IMR-90 (cell line): ENCODE data around the gene RYR3. TPM values are rescaled to one million over a fixed set of nuclear protein-coding genes. Genes with fewer than 3 reads are reported as not detected.

Experiments
- ATAC-seq: fragments of 200-7000 bp; cut with Tn5 transposase; 2 replicates; pipeline ENCODE4 v1.9.1; 2020; ENCODE audit warnings: low read depth, mild to moderate bottlenecking, moderate library complexity
- BruUV-seq: library from RNA; stranded (reverse); fragments of 400-500 nt; replicated peaks from 2 replicates; lab custom pipeline; 2021; lab: Mats Ljungman, UMichigan
- CTCF ChIA-PET: fragments of 300-600 bp; formaldehyde crosslinking; extraction: SDS; loops from one replicate; lab custom pipeline; 2021; ENCODE audit warnings: antibody characterized with exemption; lab: Yijun Ruan, JAX
- POLR2A ChIA-PET: fragments of 300-600 bp; sonication (Branson Sonifier 250); formaldehyde crosslinking; loops from one replicate; lab custom pipeline; 2022; ENCODE audit warnings: antibody characterized with exemption; ENCODE audit not compliant: unreplicated experiment; lab: Charles Lee
- DNase-seq: peaks from one replicate; pipeline ENCODE4 v3.0.0; 2013
- H2AFZ ChIP-seq: replicated peaks from 2 replicates; pipeline ENCODE3; 2013; ENCODE audit warnings: low read length, mild to moderate bottlenecking; ENCODE audit not compliant: poor library complexity
- H2AK5ac ChIP-seq: 2 replicates; pipeline ENCODE4 v1.6.1; 2013; ENCODE audit warnings: low read depth, low read length, inconsistent platforms
- H2AK9ac ChIP-seq: replicated peaks from 2 replicates; pipeline ENCODE3; 2013; ENCODE audit warnings: mild to moderate bottlenecking, low read depth, low read length, moderate library complexity; ENCODE audit not compliant: poor library complexity
- H2BK120ac ChIP-seq: 2 replicates; pipeline ENCODE4 v1.6.1; 2013; ENCODE audit warnings: low read depth, low read length, inconsistent platforms
- H2BK15ac ChIP-seq: 3 replicates; pipeline ENCODE4 v1.6.1; 2013; ENCODE audit warnings: low read depth, low read length, inconsistent platforms
- H2BK20ac ChIP-seq: 2 replicates; pipeline ENCODE4 v1.6.1; 2013; ENCODE audit warnings: low read depth, mild to moderate bottlenecking, inconsistent platforms, low read length, moderate library complexity
- H2BK5ac ChIP-seq: 2 replicates; pipeline ENCODE4 v1.6.1; 2013; ENCODE audit warnings: mild to moderate bottlenecking, low read depth, low read length, inconsistent platforms; ENCODE audit not compliant: poor library complexity, severe bottlenecking
- H3K14ac ChIP-seq: replicated peaks from 2 replicates; pipeline ENCODE4 v1.6.1; 2013; ENCODE audit warnings: low read depth, low read length, inconsistent platforms
- H3K18ac ChIP-seq: 2 replicates; pipeline ENCODE4 v1.6.1; 2013; ENCODE audit warnings: low read depth, low read length, control low read depth
- H3K23ac ChIP-seq: 2 replicates; pipeline ENCODE4 v1.6.1; 2013; ENCODE audit warnings: low read depth, low read length, inconsistent platforms
- H3K27ac ChIP-seq: 2 replicates; pipeline ENCODE4 v1.5.1; 2013; ENCODE audit warnings: mild to moderate bottlenecking, control low read depth, low read length; ENCODE audit not compliant: insufficient read depth
- H3K27me3 ChIP-seq: 2 replicates; pipeline ENCODE4 v1.6.1; 2013; ENCODE audit warnings: low read length; ENCODE audit not compliant: control insufficient read depth, insufficient read depth
- H3K36me3 ChIP-seq: 2 replicates; pipeline ENCODE4 v1.6.1; 2013; ENCODE audit warnings: low read length, mixed read lengths; ENCODE audit not compliant: control insufficient read depth, insufficient read depth
- H3K4ac ChIP-seq: 2 replicates; pipeline ENCODE4 v1.6.1; 2013; ENCODE audit warnings: low read depth, low read length, inconsistent platforms
- H3K4me1 ChIP-seq: 2 replicates; pipeline ENCODE4 v1.6.1; 2013; ENCODE audit warnings: low read length, mixed read lengths; ENCODE audit not compliant: control insufficient read depth, insufficient read depth
- H3K4me2 ChIP-seq: 2 replicates; pipeline ENCODE4 v1.6.1; 2013; ENCODE audit warnings: low read depth, mild to moderate bottlenecking, control low read depth, low read length, moderate library complexity
- H3K4me3 ChIP-seq: 2 replicates; pipeline ENCODE4 v1.5.1; 2013; ENCODE audit warnings: low read depth, mild to moderate bottlenecking, control low read depth, low read length, moderate library complexity; ENCODE audit not compliant: insufficient read depth
- H3K56ac ChIP-seq: 2 replicates; pipeline ENCODE4 v1.6.1; 2013; ENCODE audit warnings: low read length, inconsistent platforms; ENCODE audit not compliant: insufficient read depth; ENCODE audit errors: extremely low read depth
- H3K79me1 ChIP-seq, 2 experiments: 2 replicates each; pipeline ENCODE4 v1.6.1; 2013; ENCODE audit warnings: low read length in 2 of 2, inconsistent platforms in 1 of 2, low read depth in 1 of 2
- H3K9ac ChIP-seq: 2 replicates; pipeline ENCODE4 v1.6.1; 2013; ENCODE audit warnings: low read depth, low read length, control low read depth
- H3K9me1 ChIP-seq: 2 replicates; pipeline ENCODE4 v1.6.1; 2013; ENCODE audit warnings: low read length, inconsistent platforms; ENCODE audit not compliant: insufficient read depth
- H3K9me3 ChIP-seq: 2 replicates; pipeline ENCODE4 v1.6.1; 2013; ENCODE audit warnings: low read length; ENCODE audit not compliant: control insufficient read depth, insufficient read depth
- H4K20me1 ChIP-seq: 2 replicates; pipeline ENCODE4 v1.6.1; 2013; ENCODE audit warnings: low read length, inconsistent platforms; ENCODE audit not compliant: insufficient read depth
- H4K5ac ChIP-seq: 2 replicates; pipeline ENCODE4 v1.6.1; 2013; ENCODE audit warnings: mild to moderate bottlenecking, low read depth, low read length, control low read depth
- H4K8ac ChIP-seq, 2 experiments: 2 replicates each; pipeline ENCODE4 v1.6.1; 2013; ENCODE audit warnings: low read depth in 2 of 2, low read length in 2 of 2, control low read depth in 1 of 2, inconsistent platforms in 1 of 2
- H4K91ac ChIP-seq: 2 replicates; pipeline ENCODE4 v1.6.1; 2013; ENCODE audit warnings: low read depth, low read length, inconsistent platforms; ENCODE audit not compliant: insufficient read depth
- BHLHE40 ChIP-seq: fragments of 150-350 bp; IDR thresholded peaks from 2 replicates; pipeline ENCODE4 v1.6.1; 2016; ENCODE audit warnings: mild to moderate bottlenecking, low read depth, low read length
- CEBPB ChIP-seq: IDR thresholded peaks from 2 replicates; pipeline ENCODE4 v1.6.1; 2012; ENCODE audit warnings: low read depth, low read length, improper control_type of control experiment
- CHD1 ChIP-seq: IDR thresholded peaks from 2 replicates; pipeline ENCODE4 v1.6.1; 2012; ENCODE audit warnings: low read depth, low read length, improper control_type of control experiment
- FOS ChIP-seq: fragments of 150-350 bp; IDR thresholded peaks from 2 replicates; pipeline ENCODE4 v1.6.1; 2016; ENCODE audit warnings: low read depth, low read length
- MAFK ChIP-seq: IDR thresholded peaks from 2 replicates; pipeline ENCODE4 v1.6.1; 2012; ENCODE audit warnings: low read depth, low read length, improper control_type of control experiment
- MAZ ChIP-seq: IDR thresholded peaks from 2 replicates; pipeline ENCODE4 v1.6.1; 2012; ENCODE audit warnings: low read depth, mild to moderate bottlenecking, low read length, improper control_type of control experiment, moderate library complexity, borderline replicate concordance
- MXI1 ChIP-seq: IDR thresholded peaks from 2 replicates; pipeline ENCODE4 v1.6.1; 2012; ENCODE audit warnings: low read depth, mild to moderate bottlenecking, low read length, moderate library complexity, borderline replicate concordance
- NFE2L2 ChIP-seq: fragments of 150-350 bp; IDR thresholded peaks from 2 replicates; pipeline ENCODE4 v1.6.1; 2016; ENCODE audit warnings: low read depth, mild to moderate bottlenecking, low read length
- POLR2A ChIP-seq: IDR thresholded peaks from 2 replicates; pipeline ENCODE4 v1.6.1; 2012; ENCODE audit warnings: mild to moderate bottlenecking, low read depth, low read length
- RAD21 ChIP-seq: IDR thresholded peaks from 2 replicates; pipeline ENCODE4 v1.6.1; 2012; ENCODE audit warnings: low read length, improper control_type of control experiment
- RCOR1 ChIP-seq: IDR thresholded peaks from 2 replicates; pipeline ENCODE4 v1.6.1; 2012; ENCODE audit warnings: mild to moderate bottlenecking, low read length, improper control_type of control experiment; ENCODE audit not compliant: insufficient replicate concordance
- RFX5 ChIP-seq: IDR thresholded peaks from 2 replicates; pipeline ENCODE4 v1.8.0; 2012; ENCODE audit warnings: low read depth, mild to moderate bottlenecking, low read length, moderate library complexity
- SMC3 ChIP-seq: fragments of 150-350 bp; IDR thresholded peaks from 2 replicates; pipeline ENCODE4 v1.6.1; 2016; ENCODE audit warnings: low read depth, mild to moderate bottlenecking, antibody characterized with exemption, low read length, moderate library complexity
- WGBS, 2 experiments: methylation state at CpG; one replicate each; pipeline versions ENCODE4 v1.1.5 to v1.1.7; 2013; ENCODE audit warnings: missing lambda C conversion rate in 2 of 2; ENCODE audit not compliant: insufficient read length in 1 of 2; ENCODE audit errors: extremely low coverage in 2 of 2; 5-methylcytosine and 5-hydroxymethylcytosine counted together
- dilution Hi-C: fragments of 300-500 bp; cut with HindIII; formaldehyde crosslinking; loops from one replicate; pipeline ENCODE4 v1.14.3; 2018; ENCODE audit warnings: low sequenced_read_pairs; ENCODE audit not compliant: unreplicated experiment
- in situ Hi-C: fragments of 300-500 bp; cut with MboI; formaldehyde crosslinking; loops from 3 replicates; pipeline ENCODE4 v1.14.3; 2019; ENCODE audit warnings: low sequenced_read_pairs, inconsistent platforms, mixed read lengths
- intact Hi-C: fragments of 100-400 bp; cut with micrococcal nuclease; formaldehyde crosslinking; loops from 2 replicates; pipeline ENCODE4 v1.10.0; 2022
- polyA plus RNA-seq, 3 experiments: library from polyadenylated mRNA; depleted of rRNA; stranded (reverse); fragments of >200 nt; gene quantifications; 2 replicates each; pipeline ENCODE4 v1.2.3, GENCODE V29; 2012; ENCODE audit warnings: low replicate concordance in 1 of 3
- total RNA-seq: library from RNA; depleted of rRNA; stranded (reverse); fragments of >200 nt; gene quantifications from 2 replicates; pipeline ENCODE4 v1.2.3, GENCODE V29; 2012
- TF ChIP-seq, protein P1 (sequence below): conservative IDR thresholded peaks from 2 replicates; pipeline ENCODE4 v1.5.1; 2012; ENCODE audit warnings: mild to moderate bottlenecking, low read depth, low read length, improper control_type of control experiment
- TF ChIP-seq, protein P2 (sequence below): fragments of 150-350 bp; IDR thresholded peaks from 2 replicates; pipeline ENCODE4 v1.6.1; 2016; ENCODE audit warnings: low read depth, mild to moderate bottlenecking, low read length, moderate library complexity, borderline replicate concordance
- TF ChIP-seq, protein P3 (sequence below): fragments of 150-350 bp; IDR thresholded peaks from 2 replicates; pipeline ENCODE4 v1.6.1; 2017; ENCODE audit warnings: mild to moderate bottlenecking, antibody characterized with exemption, low read length, low read depth

RYR3 gene
- total and polyA plus RNA-seq, 2 of the 4 experiments (the other 2 are of a cell fraction) = 0.18 TPM; not detected in 1

DNA sequence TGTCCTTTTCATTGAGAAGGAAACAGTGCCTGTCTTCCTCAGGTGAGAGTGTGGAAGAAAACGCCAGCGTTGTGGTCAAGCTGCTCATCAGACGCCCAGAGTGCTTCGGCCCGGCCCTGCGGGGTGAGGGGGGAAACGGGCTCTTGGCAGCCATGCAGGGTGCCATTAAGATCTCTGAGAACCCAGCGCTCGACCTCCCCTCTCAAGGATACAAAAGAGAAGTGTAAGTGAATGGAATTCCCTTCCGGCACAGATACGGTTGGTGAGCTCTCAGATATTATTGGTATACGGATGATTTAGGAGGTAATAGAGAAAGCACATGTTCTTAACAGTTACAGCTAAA, 411.9 kb downstream of the RYR3 start:
- no peak overlapping the region for H2BK20ac ChIP-seq
- no peak overlapping the region for H2BK5ac ChIP-seq
- no peaks in the 10 kb centered on the region for H3K36me3 ChIP-seq
- TF ChIP-seq RFX5 (no peak), NFE2L2 (no peak), CHD1 (no peak), POLR2A (no peak), RAD21 (no peak), BHLHE40 (no peak), CEBPB (no peak), MAZ (no peak), MXI1 (no peak), RCOR1 (no peak), SMC3 (no peak), MAFK (no peak), FOS (no peak)
- TF ChIP-seq, protein P1, sequence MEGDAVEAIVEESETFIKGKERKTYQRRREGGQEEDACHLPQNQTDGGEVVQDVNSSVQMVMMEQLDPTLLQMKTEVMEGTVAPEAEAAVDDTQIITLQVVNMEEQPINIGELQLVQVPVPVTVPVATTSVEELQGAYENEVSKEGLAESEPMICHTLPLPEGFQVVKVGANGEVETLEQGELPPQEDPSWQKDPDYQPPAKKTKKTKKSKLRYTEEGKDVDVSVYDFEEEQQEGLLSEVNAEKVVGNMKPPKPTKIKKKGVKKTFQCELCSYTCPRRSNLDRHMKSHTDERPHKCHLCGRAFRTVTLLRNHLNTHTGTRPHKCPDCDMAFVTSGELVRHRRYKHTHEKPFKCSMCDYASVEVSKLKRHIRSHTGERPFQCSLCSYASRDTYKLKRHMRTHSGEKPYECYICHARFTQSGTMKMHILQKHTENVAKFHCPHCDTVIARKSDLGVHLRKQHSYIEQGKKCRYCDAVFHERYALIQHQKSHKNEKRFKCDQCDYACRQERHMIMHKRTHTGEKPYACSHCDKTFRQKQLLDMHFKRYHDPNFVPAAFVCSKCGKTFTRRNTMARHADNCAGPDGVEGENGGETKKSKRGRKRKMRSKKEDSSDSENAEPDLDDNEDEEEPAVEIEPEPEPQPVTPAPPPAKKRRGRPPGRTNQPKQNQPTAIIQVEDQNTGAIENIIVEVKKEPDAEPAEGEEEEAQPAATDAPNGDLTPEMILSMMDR = no peak
- TF ChIP-seq, protein P2, sequence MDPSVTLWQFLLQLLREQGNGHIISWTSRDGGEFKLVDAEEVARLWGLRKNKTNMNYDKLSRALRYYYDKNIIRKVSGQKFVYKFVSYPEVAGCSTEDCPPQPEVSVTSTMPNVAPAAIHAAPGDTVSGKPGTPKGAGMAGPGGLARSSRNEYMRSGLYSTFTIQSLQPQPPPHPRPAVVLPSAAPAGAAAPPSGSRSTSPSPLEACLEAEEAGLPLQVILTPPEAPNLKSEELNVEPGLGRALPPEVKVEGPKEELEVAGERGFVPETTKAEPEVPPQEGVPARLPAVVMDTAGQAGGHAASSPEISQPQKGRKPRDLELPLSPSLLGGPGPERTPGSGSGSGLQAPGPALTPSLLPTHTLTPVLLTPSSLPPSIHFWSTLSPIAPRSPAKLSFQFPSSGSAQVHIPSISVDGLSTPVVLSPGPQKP = no peak
- TF ChIP-seq, protein P3, sequence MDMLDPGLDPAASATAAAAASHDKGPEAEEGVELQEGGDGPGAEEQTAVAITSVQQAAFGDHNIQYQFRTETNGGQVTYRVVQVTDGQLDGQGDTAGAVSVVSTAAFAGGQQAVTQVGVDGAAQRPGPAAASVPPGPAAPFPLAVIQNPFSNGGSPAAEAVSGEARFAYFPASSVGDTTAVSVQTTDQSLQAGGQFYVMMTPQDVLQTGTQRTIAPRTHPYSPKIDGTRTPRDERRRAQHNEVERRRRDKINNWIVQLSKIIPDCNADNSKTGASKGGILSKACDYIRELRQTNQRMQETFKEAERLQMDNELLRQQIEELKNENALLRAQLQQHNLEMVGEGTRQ = no peak
- no peaks in the 10 kb centered on the region for H4K20me1 ChIP-seq
- no peak overlapping the region for H3K18ac ChIP-seq
- H3K4me2 ChIP-seq = no peak overlapping the region
- no CpG with 5 or more reads among the region's 12 CpGs for WGBS, 2 experiments
- H4K5ac ChIP-seq = no peak overlapping the region
- no TSS peak for BruUV-seq
- H3K4me3 ChIP-seq = no peak overlapping the region
- no peaks in the 10 kb centered on the region for H3K9me1 ChIP-seq
- no peak overlapping the region for H4K8ac ChIP-seq
- H2AFZ ChIP-seq = no peak overlapping the region
- no peak overlapping the region for H3K4ac ChIP-seq
- H3K79me1 ChIP-seq = no peaks in the 10 kb centered on the region
- H4K91ac ChIP-seq = no peak overlapping the region
- H2AK9ac ChIP-seq = no peak overlapping the region
- H3K27me3 ChIP-seq = no peaks in the 10 kb centered on the region; the same call in 1 of the 2 replicates
- H3K27ac ChIP-seq = no peak overlapping the region
- no peak overlapping the region for H3K23ac ChIP-seq
- intact Hi-C loops = no loop called here
- ATAC-seq (no peak), DNase-seq (no peak)
- dilution Hi-C loops = no loop called here
- no peak overlapping the region for H2BK120ac ChIP-seq
- ChIA-PET CTCF (no interaction called here), POLR2A (no interaction called here)
- no peaks in the 10 kb centered on the region; the same call in 1 of the 2 replicates for H3K4me1 ChIP-seq
- H3K56ac ChIP-seq = no peak overlapping the region
- H3K9ac ChIP-seq = no peak overlapping the region
- H3K14ac ChIP-seq = no peak overlapping the region
- no peaks in the 10 kb centered on the region for H3K9me3 ChIP-seq
- in situ Hi-C loops = no loop called here
- no peak overlapping the region for H2BK15ac ChIP-seq
- no peak overlapping the region for H2AK5ac ChIP-seq
